H1 (cell line): Measurements from ENCODE around the gene PSMB9. TPM values are rescaled to one million over a fixed set of nuclear protein-coding genes. Genes with fewer than 3 reads are reported as not detected.

ENCODE experiments used
- CHD1 ChIP-seq: IDR thresholded peaks from 2 replicates; pipeline ENCODE4 v1.6.1; 2012; ENCODE audit warnings: low read depth, low read length, improper control_type of control experiment
- CHD7 ChIP-seq: fragments of 300-600 bp; sonication (generic); IDR thresholded peaks from 2 replicates; pipeline ENCODE4 v1.7.1; 2012; ENCODE audit warnings: low read length, moderate library complexity, mild to moderate bottlenecking, inconsistent platforms; ENCODE audit not compliant: insufficient replicate concordance
- CTCF ChIP-seq, 3 experiments: IDR thresholded peaks; 1 replicate in 2 of 3; 2 replicates in 1 of 3; pipeline versions ENCODE4 v1.5.1 to v1.6.1; 2011; ENCODE audit warnings: low read length in 3 of 3, mild to moderate bottlenecking in 3 of 3, inconsistent platforms in 2 of 3, low read depth in 1 of 3, moderate library complexity in 1 of 3; ENCODE audit not compliant: insufficient read depth in 1 of 3; ENCODE audit errors: control extremely low read depth in 1 of 3
- JUND ChIP-seq: IDR thresholded peaks from 2 replicates; pipeline ENCODE4 v1.6.1; 2011; ENCODE audit warnings: mild to moderate bottlenecking, improper control_type of control experiment, low read length
- NRF1 ChIP-seq: IDR thresholded peaks from 2 replicates; pipeline ENCODE4 v1.6.1; 2011; ENCODE audit warnings: mild to moderate bottlenecking, low read depth, low read length, improper control_type of control experiment
- RXRA ChIP-seq: IDR thresholded peaks from 2 replicates; pipeline ENCODE4 v1.6.1; 2011; ENCODE audit warnings: low read depth, mild to moderate bottlenecking, low read length, moderate library complexity; ENCODE audit not compliant: insufficient read depth
- polyA plus RNA-seq, 7 experiments: library from polyadenylated mRNA; depleted of rRNA in 3 of 7; stranded (reverse) in 5 of 7; unstranded in 2 of 7; fragments of >200 nt in 5 of 7; fragments of 200-250 nt in 2 of 7; gene quantifications; 1 replicate in 5 of 7; 2 replicates in 1 of 7; 4 replicates in 1 of 7; pipeline versions ENCODE4 v1.2.1 to v1.2.3, GENCODE V29; 2011 to 2013; ENCODE audit warnings: missing spikeins in 2 of 7, mixed read lengths in 2 of 7
- total RNA-seq: library from RNA; stranded (reverse); fragmentation: NEBNext Ultra II Directional; extraction: Animal tissue kit (Norgen Biotek cat#: 25700); gene quantifications from 2 replicates; pipeline ENCODE4 v1.2.1, GENCODE V29; 2021

Gene PSMB9
- total and polyA plus RNA-seq, 2 of the 8 experiments (the other 6 are each of a cell fraction or from before 2014, with no cell fraction given) = 4.5 to 22.8 TPM

GRCh38 chr6:32858194-32858593, 4.2 kb downstream of the PSMB9 start (continued):
- TF ChIP-seq CHD7 (no peak), NRF1 (no peak), CHD1 (no peak), JUND (no peak), RXRA (no peak), CTCF (IDR thresholded peaks at IDR 0.05; ENCODE audit: control extremely low read depth in 1 of 3, insufficient read depth in 1 of 3, low read depth in 1 of 3, low read length in 3 of 3) (no peak)
- TF ChIP-seq, all 59 proteins: peak for 0
